ENCODE measurements around the gene SCO1.

DNA sequence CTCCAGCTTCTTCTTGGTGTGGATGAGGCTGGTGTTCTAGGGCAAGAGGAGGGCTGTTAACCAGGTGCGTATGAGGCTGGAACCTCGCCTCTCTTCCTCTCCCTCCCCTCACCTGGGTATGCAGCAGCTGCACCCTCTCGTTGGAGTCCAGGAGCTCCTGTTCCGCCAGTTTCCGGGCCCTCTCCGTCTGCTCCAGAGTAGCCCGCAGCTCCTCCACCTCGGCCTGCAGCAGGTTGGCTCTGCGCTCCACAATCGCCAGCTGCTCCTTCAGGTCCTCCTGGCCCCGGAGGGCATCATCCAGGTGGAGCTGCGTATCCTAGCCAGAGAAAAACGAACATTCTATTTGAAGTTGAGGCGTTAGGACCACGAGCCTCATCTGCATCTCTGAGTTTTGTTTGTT, 65.6 kb downstream of the SCO1 start:
- TF ChIP-seq POLR2AphosphoS5 (IDR thresholded peaks at IDR 0.05; ENCODE audit: borderline replicate concordance, low read depth, low read length) (no peak), EZH2 (IDR thresholded peaks at IDR 0.05) (no peak), FOXP2 (optimal IDR thresholded peaks at IDR 0.05; ENCODE audit: control extremely low read depth, extremely low read length, insufficient read depth) (no peak)
